Measurements from ENCODE around the gene GPHN.

- TF ChIP-seq, protein P1, sequence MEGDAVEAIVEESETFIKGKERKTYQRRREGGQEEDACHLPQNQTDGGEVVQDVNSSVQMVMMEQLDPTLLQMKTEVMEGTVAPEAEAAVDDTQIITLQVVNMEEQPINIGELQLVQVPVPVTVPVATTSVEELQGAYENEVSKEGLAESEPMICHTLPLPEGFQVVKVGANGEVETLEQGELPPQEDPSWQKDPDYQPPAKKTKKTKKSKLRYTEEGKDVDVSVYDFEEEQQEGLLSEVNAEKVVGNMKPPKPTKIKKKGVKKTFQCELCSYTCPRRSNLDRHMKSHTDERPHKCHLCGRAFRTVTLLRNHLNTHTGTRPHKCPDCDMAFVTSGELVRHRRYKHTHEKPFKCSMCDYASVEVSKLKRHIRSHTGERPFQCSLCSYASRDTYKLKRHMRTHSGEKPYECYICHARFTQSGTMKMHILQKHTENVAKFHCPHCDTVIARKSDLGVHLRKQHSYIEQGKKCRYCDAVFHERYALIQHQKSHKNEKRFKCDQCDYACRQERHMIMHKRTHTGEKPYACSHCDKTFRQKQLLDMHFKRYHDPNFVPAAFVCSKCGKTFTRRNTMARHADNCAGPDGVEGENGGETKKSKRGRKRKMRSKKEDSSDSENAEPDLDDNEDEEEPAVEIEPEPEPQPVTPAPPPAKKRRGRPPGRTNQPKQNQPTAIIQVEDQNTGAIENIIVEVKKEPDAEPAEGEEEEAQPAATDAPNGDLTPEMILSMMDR (IDR thresholded peaks at IDR 0.05) = no peak
- no peak for TF ChIP-seq POLR2A (IDR thresholded peaks at IDR 0.05)
Observed at GRCh38 chr14:66503532-66503931, 4.4 kb upstream of the GPHN start.

Measured in thyroid gland (tissue), 4 donors.